ENCODE data around the gene FAXC. TPM values are rescaled to one million over a fixed set of nuclear protein-coding genes. Genes with fewer than 3 reads are reported as not detected.

FAXC gene
- total RNA-seq, 2 donors from 2014 or later, result 0.16 TPM; not detected in 1

DNA sequence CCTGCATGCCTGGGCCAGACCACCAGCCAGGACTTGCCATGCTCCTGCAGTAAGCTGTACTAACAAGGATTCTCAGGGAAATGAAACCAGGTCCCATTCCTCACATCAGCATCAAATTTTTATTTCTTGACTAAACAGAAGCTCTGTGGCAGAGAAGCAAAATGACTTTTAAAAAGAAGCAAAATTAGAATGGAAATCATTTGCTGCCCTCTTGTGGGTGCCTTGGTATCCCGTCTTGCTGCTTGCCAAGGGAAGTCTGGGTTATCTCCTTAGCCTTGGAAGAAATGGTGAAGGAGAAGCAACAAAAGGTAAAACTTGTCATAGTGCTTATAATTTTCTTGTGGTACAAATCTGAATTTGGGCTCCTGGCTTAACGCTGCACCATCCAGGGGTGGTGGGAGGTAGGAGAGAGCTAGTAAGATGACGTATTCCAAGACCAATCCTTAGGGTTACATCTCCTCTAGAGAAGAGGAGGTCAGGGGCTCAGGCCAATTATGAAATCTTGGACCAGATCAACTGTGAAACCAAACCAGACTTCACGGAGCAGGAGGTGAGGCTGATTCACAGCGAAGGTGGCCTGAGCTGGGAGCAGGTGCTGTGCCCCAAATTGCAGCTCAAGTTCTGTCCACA, 107.5 kb downstream of the FAXC start:
- Histone ChIP-seq H3K4me3 (no peak overlapping the region), H3K9me3 (no peaks in the 10 kb centered on the region), H3K4me1 (no peaks in the 10 kb centered on the region), H3K27me3 (no peaks in the 10 kb centered on the region), H3K27ac (no peak overlapping the region), H3K36me3 (no peaks in the 10 kb centered on the region)
- TF ChIP-seq, protein P1, sequence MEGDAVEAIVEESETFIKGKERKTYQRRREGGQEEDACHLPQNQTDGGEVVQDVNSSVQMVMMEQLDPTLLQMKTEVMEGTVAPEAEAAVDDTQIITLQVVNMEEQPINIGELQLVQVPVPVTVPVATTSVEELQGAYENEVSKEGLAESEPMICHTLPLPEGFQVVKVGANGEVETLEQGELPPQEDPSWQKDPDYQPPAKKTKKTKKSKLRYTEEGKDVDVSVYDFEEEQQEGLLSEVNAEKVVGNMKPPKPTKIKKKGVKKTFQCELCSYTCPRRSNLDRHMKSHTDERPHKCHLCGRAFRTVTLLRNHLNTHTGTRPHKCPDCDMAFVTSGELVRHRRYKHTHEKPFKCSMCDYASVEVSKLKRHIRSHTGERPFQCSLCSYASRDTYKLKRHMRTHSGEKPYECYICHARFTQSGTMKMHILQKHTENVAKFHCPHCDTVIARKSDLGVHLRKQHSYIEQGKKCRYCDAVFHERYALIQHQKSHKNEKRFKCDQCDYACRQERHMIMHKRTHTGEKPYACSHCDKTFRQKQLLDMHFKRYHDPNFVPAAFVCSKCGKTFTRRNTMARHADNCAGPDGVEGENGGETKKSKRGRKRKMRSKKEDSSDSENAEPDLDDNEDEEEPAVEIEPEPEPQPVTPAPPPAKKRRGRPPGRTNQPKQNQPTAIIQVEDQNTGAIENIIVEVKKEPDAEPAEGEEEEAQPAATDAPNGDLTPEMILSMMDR (IDR thresholded peaks at IDR 0.05), result peak in 1 of 2 donors; percentile 58
- no peak for DNase-seq (ENCODE audit: low spot score)

DNA sequence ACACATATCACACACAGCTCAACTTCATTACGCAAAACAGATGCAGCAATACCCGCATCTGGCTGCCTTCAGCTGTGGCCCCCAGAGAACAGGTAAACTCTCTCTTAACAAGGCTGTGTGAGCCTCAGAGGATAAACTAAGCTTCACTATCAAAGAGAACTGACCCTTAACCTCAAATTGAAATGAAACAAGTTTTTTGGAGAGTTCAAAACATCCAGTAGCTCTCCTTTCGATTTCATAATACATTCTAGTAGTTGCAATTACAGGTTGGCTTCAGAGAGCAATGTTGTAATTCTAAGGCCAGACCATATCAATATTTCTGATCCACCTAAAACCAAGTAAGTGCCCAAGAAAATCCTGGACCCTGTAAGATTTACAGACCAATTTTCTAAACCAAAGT, 113.5 kb downstream of the FAXC start:
- Histone ChIP-seq H3K27ac (no peak overlapping the region), H3K4me1 (no peaks in the 10 kb centered on the region), H3K36me3 (no peaks in the 10 kb centered on the region), H3K4me3 (no peak overlapping the region), H3K9me3 (no peaks in the 10 kb centered on the region), H3K27me3 (no peaks in the 10 kb centered on the region)
- no peak for DNase-seq (ENCODE audit: low spot score)
- TF ChIP-seq, protein P1 (IDR thresholded peaks at IDR 0.05), result no peak

DNA sequence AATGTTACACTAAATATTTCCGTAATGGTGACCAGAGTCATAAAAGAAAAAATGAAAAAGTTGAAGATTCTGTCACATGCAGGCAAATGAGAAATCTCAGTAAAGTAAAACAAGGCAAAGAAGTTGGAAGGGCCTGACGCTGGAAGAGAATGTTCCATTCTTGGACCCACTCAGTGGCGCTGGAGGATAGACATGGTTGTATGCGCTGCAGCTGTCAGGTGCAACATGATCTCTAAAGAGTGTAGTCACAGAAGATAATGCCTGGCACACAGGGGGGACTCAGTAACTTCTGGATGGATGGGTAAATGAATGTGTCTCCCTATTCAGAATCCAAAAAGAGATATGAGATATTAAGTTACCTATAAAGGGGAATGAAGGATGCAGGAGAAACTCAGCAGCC, 116.3 kb downstream of the FAXC start:
- no peaks in the 10 kb centered on the region for H3K9me3 ChIP-seq
- TF ChIP-seq, protein P1 (IDR thresholded peaks at IDR 0.05), result no peak
- no peaks in the 10 kb centered on the region for H3K36me3 ChIP-seq
- DNase-seq (ENCODE audit: low spot score), result no peak
- H3K27me3 ChIP-seq, result no peaks in the 10 kb centered on the region
- H3K4me1 ChIP-seq, result no peaks in the 10 kb centered on the region
- no peak overlapping the region for H3K4me3 ChIP-seq
- no peak overlapping the region for H3K27ac ChIP-seq

DNA sequence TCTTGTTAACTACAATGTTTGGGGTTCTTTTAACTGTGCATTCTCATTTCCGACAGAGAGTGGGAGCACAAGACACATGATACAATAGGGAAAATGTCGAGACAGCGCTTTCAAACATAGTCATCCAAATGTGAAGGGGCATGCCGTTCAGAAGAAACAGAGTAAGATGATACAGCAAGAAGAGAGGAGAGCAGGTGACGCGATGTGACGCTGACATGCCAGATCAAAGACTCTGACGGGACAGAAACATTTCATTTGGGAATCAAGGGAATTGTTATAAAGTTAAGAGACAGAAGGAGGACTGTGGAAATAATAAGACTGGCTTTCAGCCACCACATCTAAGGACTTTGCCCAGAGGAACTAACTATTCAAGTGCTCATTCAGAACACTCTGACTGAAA, 117.4 kb downstream of the FAXC start:
- no peaks in the 10 kb centered on the region for H3K36me3 ChIP-seq
- H3K9me3 ChIP-seq, result no peaks in the 10 kb centered on the region
- TF ChIP-seq, protein P1 (IDR thresholded peaks at IDR 0.05), result no peak
- no peak for DNase-seq (ENCODE audit: low spot score)
- H3K4me1 ChIP-seq, result no peaks in the 10 kb centered on the region
- no peaks in the 10 kb centered on the region for H3K27me3 ChIP-seq
- H3K27ac ChIP-seq, result no peak overlapping the region
- H3K4me3 ChIP-seq, result no peak overlapping the region

DNA sequence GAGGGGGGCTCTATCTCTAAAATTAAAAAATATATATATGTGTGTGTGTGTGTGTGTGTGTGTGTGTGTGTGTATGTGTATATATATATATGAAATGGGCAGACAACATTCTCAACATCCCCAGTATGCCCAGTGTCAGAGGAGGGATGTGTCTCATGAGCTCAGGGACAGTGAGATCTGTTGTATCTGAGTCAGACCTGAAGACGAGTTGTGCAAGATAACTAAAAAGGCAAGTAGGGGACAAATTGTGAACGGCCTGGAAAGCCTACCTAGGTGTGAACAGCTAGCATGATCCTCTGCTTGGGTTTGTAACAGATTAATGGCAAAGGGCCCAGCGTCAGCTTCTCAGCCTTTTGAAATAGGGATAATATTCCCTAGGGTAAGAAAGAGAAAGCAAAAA, 124.3 kb downstream of the FAXC start:
- Histone ChIP-seq H3K36me3 (no peaks in the 10 kb centered on the region), H3K27ac (no peak overlapping the region), H3K9me3 (no peaks in the 10 kb centered on the region), H3K4me3 (no peak overlapping the region), H3K4me1 (no peaks in the 10 kb centered on the region), H3K27me3 (no peaks in the 10 kb centered on the region)
- TF ChIP-seq, protein P1 (IDR thresholded peaks at IDR 0.05), result no peak
- DNase-seq (ENCODE audit: low spot score), result no peak

Other genes starting within 250 kb of the FAXC start
- gene COQ3, start 44.5 kb upstream of the FAXC start, total RNA-seq, result 10 to 100 TPM in 1 of 2 donors, 1 to 10 TPM in 1; 8.8 to 15.1 TPM
- 10 to 100 TPM; 25.0 to 47.8 TPM for gene PNISR, start 75.6 kb upstream of the FAXC start, total RNA-seq
- 10 to 100 TPM in 1 of 2 donors, 1 to 10 TPM in 1; 7.0 to 10.9 TPM for gene USP45, start 165.7 kb upstream of the FAXC start, total RNA-seq
- 10 to 100 TPM; 17.6 to 23.1 TPM for gene CCNC, start 219.0 kb upstream of the FAXC start, total RNA-seq

All from right atrium auricular region (tissue), 2 donors.